ENCODE measurements around the gene SLC17A7.
A peak's percentile ranks its signal among the peaks of the same experiment; 100 is the strongest.

Gene SLC17A7

GRCh38 chr19:49403404-49404187 is 37.7 kb downstream of the SLC17A7 start:
- DNase-seq, result no peak

- DNase-seq, result no peak
Measured at GRCh38 chr19:49400029-49400428, 41.3 kb downstream of the SLC17A7 start.

- no peak for DNase-seq
Measured at GRCh38 chr19:49398931-49399330, 42.4 kb downstream of the SLC17A7 start.

GRCh38 chr19:49398001-49398615 is 43.2 kb downstream of the SLC17A7 start:
- DNase-seq, result no peak

GRCh38 chr19:49396738-49397505 is 44.4 kb downstream of the SLC17A7 start:
- no peak for DNase-seq

GRCh38 chr19:49395581-49396407 is 45.5 kb downstream of the SLC17A7 start:
- DNase-seq, result no peak

- DNase-seq, result no peak
Measured at GRCh38 chr19:49393881-49394280, 47.4 kb downstream of the SLC17A7 start.

- peak; percentile 88 for DNase-seq
Measured at GRCh38 chr19:49391581-49392399, 49.5 kb downstream of the SLC17A7 start.

- DNase-seq, result peak; percentile 75
Measured at GRCh38 chr19:49390929-49391359, 50.4 kb downstream of the SLC17A7 start.

- no peak for DNase-seq
Measured at GRCh38 chr19:49390131-49390928, 51.0 kb downstream of the SLC17A7 start.

- no peak for DNase-seq
Measured at GRCh38 chr19:49389406-49389805, 51.9 kb downstream of the SLC17A7 start.

- DNase-seq, result peak; percentile 90
Measured at GRCh38 chr19:49387936-49388372, 53.4 kb downstream of the SLC17A7 start, which contains the start of gene KASH5. TSS of gene KASH5 (plus strand) at chr19:49388249. CDS start at chr19:49390884, 2,635 bp downstream.

GRCh38 chr19:49383599-49383998 is 57.7 kb downstream of the SLC17A7 start:
- no peak for DNase-seq

- no peak for DNase-seq
Measured at GRCh38 chr19:49382639-49383038, 58.7 kb downstream of the SLC17A7 start.

GRCh38 chr19:49380391-49380790 is 60.9 kb downstream of the SLC17A7 start:
- no peak for DNase-seq
